ENCODE measurements around the gene CXCR1. TPM values are rescaled to one million over a fixed set of nuclear protein-coding genes. Genes with fewer than 3 reads are reported as not detected.
A peak's percentile ranks its signal among the peaks of the same experiment; 100 is the strongest.

The CXCR1 gene
- total RNA-seq, 2 experiments from 2014 or later = not detected

GRCh38 chr2:218187296-218188015 is 20.7 kb upstream of the CXCR1 start:
- no peak overlapping the region for H3K4me3 Mint-ChIP-seq
- no peaks in the 10 kb centered on the region for H3K27me3 Mint-ChIP-seq
- DNase-seq = no peak
- no peak for ATAC-seq
- ChIA-PET POLR2A (interaction anchor here (0.7 to 1.1 kb wide), 3 partner anchors 44 to 68 kb away, joined by 3 to 4 read pairs (median 4); no protein-coding TSS in a partner anchor), CTCF (interaction anchor here (0.6 to 5.2 kb wide), 12 partner anchors 19 to 88 kb away, joined by 3 to 27 read pairs (median 4); partner anchors contain the start of gene CXCR1)
- H3K36me3 Mint-ChIP-seq (ENCODE audit: low read depth) = no peaks in the 10 kb centered on the region
- peak overlapping the region; percentile 53 for H3K27ac Mint-ChIP-seq
- TF ChIP-seq CTCF (IDR thresholded peaks at IDR 0.05) = no peak
- no peaks in the 10 kb centered on the region for H3K9me3 Mint-ChIP-seq
- intact Hi-C loops (cut with micrococcal nuclease) = loop anchor here (5.0 kb wide), 2 partner anchors 40 to 70 kb away; no protein-coding TSS in a partner anchor
- peaks cover 9% of the 10 kb centered on the region for H3K4me1 Mint-ChIP-seq (ENCODE audit: low read depth)

- TF ChIP-seq CTCF (IDR thresholded peaks at IDR 0.05) = no peak
- DNase-seq (no peak), ATAC-seq (no peak)
- Mint-ChIP-seq H3K9me3 (no peaks in the 10 kb centered on the region), H3K27ac (peak overlapping the region; percentile 53), H3K4me3 (no peak overlapping the region), H3K4me1 (ENCODE audit: low read depth) (peaks cover 9% of the 10 kb centered on the region), H3K27me3 (no peaks in the 10 kb centered on the region), H3K36me3 (ENCODE audit: low read depth) (no peaks in the 10 kb centered on the region)
- ChIA-PET POLR2A (interaction anchor here (1.1 kb wide), 1 partner anchor 69 kb away, joined by 4 read pairs; no protein-coding TSS in a partner anchor), CTCF (interaction anchor here (0.6 to 5.2 kb wide), 11 partner anchors 19 to 88 kb away, joined by 3 to 27 read pairs (median 4); partner anchors contain the start of gene CXCR1)
- intact Hi-C loops (cut with micrococcal nuclease) = loop anchor here (5.0 kb wide), 2 partner anchors 40 to 70 kb away; no protein-coding TSS in a partner anchor
These were observed 20.1 kb upstream of the CXCR1 start for GRCh38 chr2:218186876-218187275.

- Mint-ChIP-seq H3K27me3 (no peaks in the 10 kb centered on the region), H3K36me3 (ENCODE audit: low read depth) (no peaks in the 10 kb centered on the region), H3K27ac (peak overlapping the region; percentile 55), H3K4me3 (no peak overlapping the region), H3K9me3 (no peaks in the 10 kb centered on the region), H3K4me1 (ENCODE audit: low read depth) (peaks cover 9% of the 10 kb centered on the region)
- ATAC-seq (peak; percentile 98), DNase-seq (peak; percentile 89)
- ChIA-PET POLR2A (interaction anchor here (1.2 kb wide), 1 partner anchor 71 kb away, joined by 4 read pairs; no protein-coding TSS in a partner anchor), CTCF (interaction anchor here (1.3 to 5.2 kb wide), 5 partner anchors 18 to 86 kb away, joined by 4 to 23 read pairs (median 12); partner anchors contain the start of gene CXCR1)
- intact Hi-C loops (cut with micrococcal nuclease) = loop anchor here (5.0 kb wide), 2 partner anchors 41 to 71 kb away; no protein-coding TSS in a partner anchor
- peak; percentile 86 for TF ChIP-seq CTCF (IDR thresholded peaks at IDR 0.05)
These were observed 19.6 kb upstream of the CXCR1 start for GRCh38 chr2:218186355-218186766.

GRCh38 chr2:218184331-218184730 is 17.6 kb upstream of the CXCR1 start:
- ATAC-seq (no peak), DNase-seq (no peak)
- intact Hi-C loops (cut with micrococcal nuclease) = no loop called here
- Mint-ChIP-seq H3K36me3 (ENCODE audit: low read depth) (no peaks in the 10 kb centered on the region), H3K4me1 (ENCODE audit: low read depth) (peaks cover 9% of the 10 kb centered on the region), H3K27ac (no peak overlapping the region), H3K27me3 (no peaks in the 10 kb centered on the region), H3K9me3 (no peaks in the 10 kb centered on the region), H3K4me3 (no peak overlapping the region)
- no peak for TF ChIP-seq CTCF (IDR thresholded peaks at IDR 0.05)
- ChIA-PET POLR2A (no interaction called here), CTCF (interaction anchor here (1.3 to 5.2 kb wide), 2 partner anchors 11 to 16 kb away, joined by 3 to 23 read pairs; partner anchors contain the start of gene CXCR1)

Measured in activated CD8-positive, alpha-beta T cell treated with anti-CD3 and anti-CD28 coated beads for 36 hours (primary cell).